GM20000 (cell line): ENCODE data around the gene SCTR.

ENCODE experiments used
- DNase-seq: peaks from one replicate; pipeline ENCODE4 v3.0.0; 2012; ENCODE audit warnings: low spot score
- TF ChIP-seq, protein P1 (sequence below): IDR thresholded peaks from 2 replicates; pipeline ENCODE4 v1.5.1; 2012; ENCODE audit warnings: mild to moderate bottlenecking, control low read depth; ENCODE audit errors: extremely low read depth, missing control alignments

Gene SCTR

DNA sequence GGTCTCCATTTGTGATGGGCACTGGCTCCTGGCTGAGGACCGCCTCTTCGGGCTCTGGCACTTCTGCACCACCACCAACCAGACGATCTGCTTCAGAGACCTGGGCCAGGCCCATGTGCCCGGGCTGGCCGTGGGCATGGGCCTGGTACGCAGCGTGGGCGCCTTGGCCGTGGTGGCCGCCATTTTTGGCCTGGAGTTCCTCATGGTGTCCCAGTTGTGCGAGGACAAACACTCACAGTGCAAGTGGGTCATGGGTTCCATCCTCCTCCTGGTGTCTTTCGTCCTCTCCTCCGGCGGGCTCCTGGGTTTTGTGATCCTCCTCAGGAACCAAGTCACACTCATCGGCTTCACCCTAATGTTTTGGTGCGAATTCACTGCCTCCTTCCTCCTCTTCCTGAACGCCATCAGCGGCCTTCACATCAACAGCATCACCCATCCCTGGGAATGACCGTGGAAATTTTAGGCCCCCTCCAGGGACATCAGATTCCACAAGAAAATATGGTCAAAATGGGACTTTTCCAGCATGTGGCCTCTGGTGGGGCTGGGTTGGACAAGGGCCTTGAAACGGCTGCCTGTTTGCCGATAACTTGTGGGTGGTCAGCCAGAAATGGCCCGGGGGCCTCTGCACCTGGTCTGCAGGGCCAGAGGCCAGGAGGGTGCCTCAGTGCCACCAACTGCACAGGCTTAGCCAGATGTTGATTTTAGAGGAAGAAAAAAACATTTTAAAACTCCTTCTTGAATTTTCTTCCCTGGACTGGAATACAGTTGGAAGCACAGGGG is 87.1 kb downstream of the SCTR start:
- TF ChIP-seq, protein P1, sequence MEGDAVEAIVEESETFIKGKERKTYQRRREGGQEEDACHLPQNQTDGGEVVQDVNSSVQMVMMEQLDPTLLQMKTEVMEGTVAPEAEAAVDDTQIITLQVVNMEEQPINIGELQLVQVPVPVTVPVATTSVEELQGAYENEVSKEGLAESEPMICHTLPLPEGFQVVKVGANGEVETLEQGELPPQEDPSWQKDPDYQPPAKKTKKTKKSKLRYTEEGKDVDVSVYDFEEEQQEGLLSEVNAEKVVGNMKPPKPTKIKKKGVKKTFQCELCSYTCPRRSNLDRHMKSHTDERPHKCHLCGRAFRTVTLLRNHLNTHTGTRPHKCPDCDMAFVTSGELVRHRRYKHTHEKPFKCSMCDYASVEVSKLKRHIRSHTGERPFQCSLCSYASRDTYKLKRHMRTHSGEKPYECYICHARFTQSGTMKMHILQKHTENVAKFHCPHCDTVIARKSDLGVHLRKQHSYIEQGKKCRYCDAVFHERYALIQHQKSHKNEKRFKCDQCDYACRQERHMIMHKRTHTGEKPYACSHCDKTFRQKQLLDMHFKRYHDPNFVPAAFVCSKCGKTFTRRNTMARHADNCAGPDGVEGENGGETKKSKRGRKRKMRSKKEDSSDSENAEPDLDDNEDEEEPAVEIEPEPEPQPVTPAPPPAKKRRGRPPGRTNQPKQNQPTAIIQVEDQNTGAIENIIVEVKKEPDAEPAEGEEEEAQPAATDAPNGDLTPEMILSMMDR = no peak
- DNase-seq = no peak

DNA sequence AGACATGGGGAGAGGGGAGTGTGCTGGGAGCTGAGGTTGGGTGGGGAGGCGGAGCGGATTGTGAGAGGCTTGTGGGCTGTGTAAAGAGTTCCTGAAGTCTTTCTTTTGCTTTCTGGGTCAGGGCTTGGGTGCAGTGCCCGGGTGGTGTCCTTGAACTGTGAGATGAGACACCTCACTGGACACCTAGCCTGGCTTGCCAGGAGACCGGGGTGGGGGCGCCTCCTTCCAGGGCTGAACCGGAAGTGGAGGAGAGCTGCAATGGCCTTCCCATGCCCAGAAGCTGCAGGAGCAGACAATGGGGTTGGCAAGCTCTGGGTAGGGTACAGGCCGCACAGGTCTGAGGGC is 88.4 kb downstream of the SCTR start:
- no peak for DNase-seq
- TF ChIP-seq, protein P1 = no peak

DNA sequence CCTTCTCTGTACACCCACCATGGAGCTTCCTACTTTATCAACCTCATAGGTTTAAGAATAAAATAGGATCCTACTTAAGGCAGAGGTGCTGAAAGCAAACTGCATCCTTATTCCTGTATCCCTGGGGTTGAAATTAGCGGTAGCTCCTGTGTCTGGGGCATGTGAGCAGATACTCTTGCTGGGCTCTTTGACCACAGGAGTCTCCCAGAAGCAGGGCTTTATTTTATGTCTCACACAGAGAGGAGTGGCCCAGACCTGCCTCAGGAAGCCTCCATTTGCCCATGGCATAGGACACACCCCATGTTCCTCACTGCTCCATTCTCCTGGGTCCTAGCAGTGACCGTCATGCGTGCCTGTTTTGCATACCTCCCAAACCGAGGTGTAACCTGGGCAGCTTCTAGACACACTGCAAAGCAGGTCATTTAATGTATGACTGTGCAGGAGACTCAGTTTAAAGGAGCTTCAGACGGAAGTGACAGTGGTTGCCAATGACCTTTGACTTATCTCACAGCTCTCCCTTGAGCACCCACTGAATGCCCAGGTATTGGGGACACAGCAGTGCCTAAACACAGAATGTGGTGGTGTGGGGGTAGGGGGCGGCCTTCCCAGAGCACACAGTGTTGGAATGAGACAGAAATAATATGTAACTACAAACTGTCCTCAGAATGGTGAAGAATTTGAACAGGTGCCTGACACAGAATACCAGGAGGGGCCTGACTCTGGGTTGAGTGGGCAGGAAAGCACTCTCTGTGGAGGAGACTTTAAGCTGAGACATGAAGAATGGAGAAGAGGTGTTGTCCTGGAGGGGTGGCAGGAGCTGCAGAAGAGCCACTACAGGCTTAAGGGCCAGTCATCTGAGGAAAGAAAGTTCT is 89.0 kb downstream of the SCTR start:
- TF ChIP-seq, protein P1 = no peak
- DNase-seq = no peak

DNA sequence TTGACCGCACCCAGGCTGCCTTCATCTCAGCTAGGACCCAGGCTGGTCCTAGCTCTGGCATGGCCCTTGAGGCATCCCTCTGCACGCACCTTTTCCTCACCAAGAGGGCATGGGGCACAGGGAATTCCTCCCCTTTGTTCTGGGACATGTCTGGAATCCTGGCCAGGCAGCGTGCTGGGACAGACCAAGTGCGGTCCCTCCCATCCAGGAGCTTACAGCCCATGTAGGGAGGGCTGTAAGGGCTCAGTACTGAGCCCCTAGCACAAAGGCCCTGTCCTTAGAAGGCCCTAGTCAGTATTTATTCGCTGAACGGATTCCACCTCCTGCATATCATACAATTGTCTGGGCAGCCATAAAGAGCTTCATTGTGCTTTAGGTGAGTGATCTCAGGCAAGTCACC is 89.6 kb downstream of the SCTR start:
- TF ChIP-seq, protein P1 = no peak
- no peak for DNase-seq

DNA sequence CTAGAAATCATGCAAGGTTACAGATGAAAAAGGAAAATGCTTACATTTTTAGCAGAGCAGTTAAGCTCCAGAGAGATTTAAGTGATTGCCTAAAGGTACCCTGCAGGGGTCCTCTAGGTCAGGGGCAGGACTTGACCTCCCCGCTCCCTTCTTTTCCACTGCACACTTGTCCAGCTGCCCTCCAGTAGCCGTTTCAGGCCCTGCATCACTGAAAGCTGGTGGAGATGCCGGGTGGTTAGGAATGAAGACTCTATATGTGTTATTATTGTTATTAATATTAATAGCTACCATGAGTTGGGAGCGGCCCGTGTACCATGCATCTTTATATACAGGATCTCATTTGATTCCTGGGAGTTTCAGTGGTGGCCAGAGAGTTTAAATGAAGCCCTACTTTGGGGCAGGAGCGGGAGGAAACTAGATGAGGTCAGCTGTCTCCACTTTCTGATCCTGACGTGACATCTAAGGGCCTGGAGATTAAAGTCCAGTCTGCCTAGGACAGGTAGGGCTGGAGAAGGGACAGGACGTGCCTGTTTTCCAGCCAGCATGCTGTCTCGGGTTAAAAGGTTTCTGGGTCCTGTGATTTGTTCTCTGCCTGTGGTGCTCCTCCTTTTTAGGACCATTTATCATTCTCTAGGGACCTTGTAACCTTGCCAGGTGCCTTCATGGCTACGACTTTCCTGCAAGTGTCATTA is 90.5 kb downstream of the SCTR start:
- TF ChIP-seq, protein P1 = no peak
- DNase-seq = no peak

DNA sequence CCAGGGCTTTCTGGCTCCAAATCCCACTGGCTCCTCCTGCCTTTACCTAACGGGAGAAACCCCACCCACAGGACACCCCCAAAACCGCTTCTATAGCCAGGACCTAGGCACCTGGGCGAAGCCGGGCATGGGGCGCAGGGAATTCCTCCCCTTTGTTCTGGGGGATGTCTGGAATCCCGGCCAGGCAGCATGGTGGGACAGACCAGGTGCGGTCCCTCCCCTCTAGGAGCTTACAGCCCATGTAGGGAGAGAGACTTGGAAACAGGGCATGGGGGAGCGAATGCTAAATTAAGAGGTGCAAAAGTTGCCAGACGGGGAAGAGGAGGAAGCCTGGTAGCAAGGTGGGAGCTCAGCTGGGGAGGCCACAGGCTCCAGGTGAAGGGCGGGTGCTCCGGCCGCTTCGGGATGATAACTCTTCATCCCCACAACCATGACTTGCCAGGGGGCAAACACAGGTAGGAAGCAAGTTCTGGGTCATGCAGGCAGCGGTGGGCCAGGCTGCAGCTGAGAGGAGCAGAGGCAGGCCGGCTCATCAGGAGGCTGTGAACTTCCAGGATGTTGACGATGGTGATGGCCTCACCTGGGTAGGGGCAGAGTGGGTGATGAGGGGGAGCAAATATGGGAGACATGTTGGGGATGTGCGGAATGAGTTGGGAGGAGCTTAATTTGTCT is 91.3 kb downstream of the SCTR start:
- no peak for DNase-seq

More for the DNA sequence above, 91.3 kb downstream of the SCTR start:
- TF ChIP-seq, protein P1 = no peak
